K562 (cell line): ENCODE measurements around the gene PRM3. TPM values are rescaled to one million over a fixed set of nuclear protein-coding genes. Genes with fewer than 3 reads are reported as not detected.

Experiments
- ARID1B ChIP-seq: fragments of 450-650 bp; IDR thresholded peaks from 2 replicates; pipeline ENCODE4 v1.6.1; 2016; ENCODE audit warnings: antibody characterized with exemption, mild to moderate bottlenecking, inconsistent platforms
- ATF1 ChIP-seq, 2 experiments: fragments of 450-650 bp in 1 of 2; IDR thresholded peaks; 2 replicates each; pipeline ENCODE4 v1.6.1; 2016; ENCODE audit warnings: missing compliant biosample characterization in 1 of 2, missing genetic modification characterization in 1 of 2
- E2F6 ChIP-seq, 2 experiments: IDR thresholded peaks; 2 replicates each; pipeline ENCODE4 v1.6.1; 2011; ENCODE audit warnings: borderline replicate concordance in 1 of 2, control low read depth in 1 of 2, low read depth in 1 of 2, low read length in 1 of 2, mild to moderate bottlenecking in 1 of 2, mixed read lengths in 1 of 2, moderate library complexity in 1 of 2; ENCODE audit not compliant: insufficient read depth in 1 of 2, insufficient read length in 1 of 2, poor library complexity in 1 of 2, severe bottlenecking in 1 of 2; ENCODE audit errors: extremely low read depth in 1 of 2
- HNRNPH1 ChIP-seq: fragments of 200-400 bp; formaldehyde crosslinking; optimal IDR thresholded peaks from 2 replicates; pipeline ENCODE3; 2017; ENCODE audit warnings: low read depth, mild to moderate bottlenecking, low read length, moderate library complexity
- NCOA4 ChIP-seq: fragments of 450-650 bp; IDR thresholded peaks from 2 replicates; pipeline ENCODE4 v1.6.1; 2018; ENCODE audit warnings: mild to moderate bottlenecking; ENCODE audit not compliant: partially characterized antibody
- NFE2 ChIP-seq: IDR thresholded peaks from 2 replicates; pipeline ENCODE4 v1.6.1; 2014; ENCODE audit warnings: antibody characterized with exemption, low read depth
- PYGO2 ChIP-seq: fragments of 450-650 bp; IDR thresholded peaks from 2 replicates; pipeline ENCODE4 v1.6.1; 2016; ENCODE audit warnings: mild to moderate bottlenecking, missing genetic modification characterization, moderate library complexity, missing compliant biosample characterization
- RBM17 ChIP-seq: fragments of 200-400 bp; formaldehyde crosslinking; IDR thresholded peaks from 2 replicates; pipeline ENCODE4 v1.6.1; 2017; ENCODE audit warnings: low read depth, mild to moderate bottlenecking, low read length, borderline replicate concordance
- TAF9B ChIP-seq: fragments of 450-650 bp; IDR thresholded peaks from 2 replicates; pipeline ENCODE4 v1.6.1; 2018; ENCODE audit warnings: mild to moderate bottlenecking; ENCODE audit not compliant: partially characterized antibody
- ZNF175 ChIP-seq: fragments of 200-800 bp; sonication (Bioruptor generic); IDR thresholded peaks from 2 replicates; pipeline ENCODE4 v1.6.1; 2016; ENCODE audit warnings: low read depth, mild to moderate bottlenecking, missing genetic modification characterization, missing compliant biosample characterization
- ZNF354B ChIP-seq: fragments of 250-450 bp; sonication (Bioruptor Pico); IDR thresholded peaks from 2 replicates; pipeline ENCODE4 v1.4.0; 2020
- ZNF696 ChIP-seq: fragments of 250-450 bp; sonication (Bioruptor Pico); conservative IDR thresholded peaks from 2 replicates; pipeline ENCODE4 v1.4.0; 2020; ENCODE audit warnings: mild to moderate bottlenecking, moderate library complexity
- polyA plus RNA-seq, 8 experiments: library from polyadenylated mRNA; depleted of rRNA in 4 of 8; stranded (reverse) in 5 of 8; unstranded in 3 of 8; fragments of >200 nt; fragmentation: Nextera tagmentation in 2 of 8; fragmentation: Illumina TruSeq in 1 of 8; extraction: Ambion mirVana in 2 of 8; extraction: Trizol in 1 of 8; gene quantifications; 2 replicates each; pipeline versions ENCODE4 v1.2.1 to v1.2.3, GENCODE V29; 2011 to 2014; ENCODE audit warnings: inconsistent platforms in 1 of 8, missing spikeins in 1 of 8
- total RNA-seq, 7 experiments: library from RNA; depleted of rRNA in 6 of 7; stranded (reverse); fragments of >200 nt in 6 of 7; fragmentation: Illumina TruSeq in 2 of 7; extraction: Trizol in 2 of 7; gene quantifications; 2 replicates each; pipeline versions ENCODE4 v1.2.1 to v1.2.3, GENCODE V29; 2011 to 2021; ENCODE audit warnings: low replicate concordance in 1 of 7
- TF ChIP-seq, protein P1 (sequence below): fragments of 150-350 bp; conservative IDR thresholded peaks from 2 replicates; pipeline ENCODE4 v1.6.1; 2014; ENCODE audit warnings: low read length
- TF ChIP-seq, protein P2 (sequence below): fragments of 250-450 bp; sonication (Bioruptor Pico); IDR thresholded peaks from 2 replicates; pipeline ENCODE4 v1.5.0; 2021; ENCODE audit warnings: mild to moderate bottlenecking, borderline replicate concordance
- TF ChIP-seq, protein P3 (sequence below): fragments of 250-450 bp; sonication (Bioruptor Pico); IDR thresholded peaks from 2 replicates; pipeline ENCODE4 v1.8.0; 2021; ENCODE audit warnings: moderate library complexity, mild to moderate bottlenecking, inconsistent platforms

The PRM3 gene
- total and polyA plus RNA-seq, 9 of the 15 experiments (the other 6 are each of a cell fraction or from before 2014, with no cell fraction given) = not detected

DNA sequence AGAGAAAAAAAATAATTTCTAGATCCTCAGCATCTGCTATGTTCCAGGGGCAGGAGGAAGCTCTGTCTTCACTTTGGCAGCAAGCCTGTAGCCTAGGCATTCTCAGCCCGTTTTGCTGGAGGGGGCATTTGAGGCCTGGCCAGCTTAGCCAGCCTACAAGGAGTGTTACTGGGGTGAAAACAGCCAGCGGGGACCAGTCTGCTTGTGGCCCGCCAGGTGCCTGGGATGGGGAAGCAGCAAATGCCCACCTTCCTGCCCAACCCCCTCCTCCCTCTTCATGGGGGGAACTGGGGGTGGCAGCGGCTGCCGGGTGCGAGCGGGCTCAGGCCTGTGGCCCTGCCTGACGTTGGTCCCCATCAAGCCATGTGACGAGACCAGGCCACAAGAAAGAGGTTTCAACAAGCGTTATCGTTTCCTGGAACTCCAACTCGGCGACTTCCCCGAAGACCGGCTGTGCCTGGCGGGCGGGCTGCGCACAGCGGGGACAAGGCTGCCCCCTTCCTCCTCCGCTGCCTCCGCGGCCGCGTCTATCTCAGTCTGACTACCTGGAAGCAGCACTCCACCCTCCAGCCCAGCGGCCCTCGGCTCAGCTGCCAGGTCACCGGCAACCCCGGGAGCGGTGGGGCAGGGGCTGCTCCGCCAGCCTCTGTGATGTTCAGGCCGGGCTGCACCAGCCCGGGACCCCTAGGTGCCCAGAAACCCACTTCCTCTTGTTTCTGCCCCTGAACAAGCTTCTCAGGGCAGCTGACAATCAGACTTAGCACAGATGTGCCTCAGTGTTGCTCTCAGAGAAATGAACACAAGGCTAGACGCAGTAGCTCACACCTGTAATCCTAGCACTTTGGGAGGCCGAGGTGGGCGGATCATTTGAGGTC lies 40.3 kb downstream of the PRM3 start (continued):
- peak; percentile 80 to 87 for TF ChIP-seq E2F6 (IDR thresholded peaks at IDR 0.05; ENCODE audit: borderline replicate concordance in 1 of 2, extremely low read depth in 1 of 2, insufficient read depth in 1 of 2, insufficient read length in 1 of 2, low read depth in 1 of 2, low read length in 1 of 2, poor library complexity in 1 of 2, severe bottlenecking in 1 of 2)
- peak; percentile 96 for TF ChIP-seq ZNF175 (CRISPR knock-in tag)
- no peak for TF ChIP-seq RBM17
- peak; percentile 34; the same call in 1 of the 2 replicates for TF ChIP-seq ZNF354B
- no peak for TF ChIP-seq ZNF696
- no peak for TF ChIP-seq HNRNPH1
- TF ChIP-seq, protein P1, sequence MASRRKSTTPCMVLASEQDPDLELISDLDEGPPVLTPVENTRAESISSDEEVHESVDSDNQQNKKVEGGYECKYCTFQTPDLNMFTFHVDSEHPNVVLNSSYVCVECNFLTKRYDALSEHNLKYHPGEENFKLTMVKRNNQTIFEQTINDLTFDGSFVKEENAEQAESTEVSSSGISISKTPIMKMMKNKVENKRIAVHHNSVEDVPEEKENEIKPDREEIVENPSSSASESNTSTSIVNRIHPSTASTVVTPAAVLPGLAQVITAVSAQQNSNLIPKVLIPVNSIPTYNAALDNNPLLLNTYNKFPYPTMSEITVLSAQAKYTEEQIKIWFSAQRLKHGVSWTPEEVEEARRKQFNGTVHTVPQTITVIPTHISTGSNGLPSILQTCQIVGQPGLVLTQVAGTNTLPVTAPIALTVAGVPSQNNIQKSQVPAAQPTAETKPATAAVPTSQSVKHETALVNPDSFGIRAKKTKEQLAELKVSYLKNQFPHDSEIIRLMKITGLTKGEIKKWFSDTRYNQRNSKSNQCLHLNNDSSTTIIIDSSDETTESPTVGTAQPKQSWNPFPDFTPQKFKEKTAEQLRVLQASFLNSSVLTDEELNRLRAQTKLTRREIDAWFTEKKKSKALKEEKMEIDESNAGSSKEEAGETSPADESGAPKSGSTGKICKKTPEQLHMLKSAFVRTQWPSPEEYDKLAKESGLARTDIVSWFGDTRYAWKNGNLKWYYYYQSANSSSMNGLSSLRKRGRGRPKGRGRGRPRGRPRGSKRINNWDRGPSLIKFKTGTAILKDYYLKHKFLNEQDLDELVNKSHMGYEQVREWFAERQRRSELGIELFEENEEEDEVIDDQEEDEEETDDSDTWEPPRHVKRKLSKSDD = no peak
- TF ChIP-seq PYGO2 (tag) = 0 out of 2 replicates have a peak, but pooled peaks have one; percentile 17
- TF ChIP-seq, protein P2, sequence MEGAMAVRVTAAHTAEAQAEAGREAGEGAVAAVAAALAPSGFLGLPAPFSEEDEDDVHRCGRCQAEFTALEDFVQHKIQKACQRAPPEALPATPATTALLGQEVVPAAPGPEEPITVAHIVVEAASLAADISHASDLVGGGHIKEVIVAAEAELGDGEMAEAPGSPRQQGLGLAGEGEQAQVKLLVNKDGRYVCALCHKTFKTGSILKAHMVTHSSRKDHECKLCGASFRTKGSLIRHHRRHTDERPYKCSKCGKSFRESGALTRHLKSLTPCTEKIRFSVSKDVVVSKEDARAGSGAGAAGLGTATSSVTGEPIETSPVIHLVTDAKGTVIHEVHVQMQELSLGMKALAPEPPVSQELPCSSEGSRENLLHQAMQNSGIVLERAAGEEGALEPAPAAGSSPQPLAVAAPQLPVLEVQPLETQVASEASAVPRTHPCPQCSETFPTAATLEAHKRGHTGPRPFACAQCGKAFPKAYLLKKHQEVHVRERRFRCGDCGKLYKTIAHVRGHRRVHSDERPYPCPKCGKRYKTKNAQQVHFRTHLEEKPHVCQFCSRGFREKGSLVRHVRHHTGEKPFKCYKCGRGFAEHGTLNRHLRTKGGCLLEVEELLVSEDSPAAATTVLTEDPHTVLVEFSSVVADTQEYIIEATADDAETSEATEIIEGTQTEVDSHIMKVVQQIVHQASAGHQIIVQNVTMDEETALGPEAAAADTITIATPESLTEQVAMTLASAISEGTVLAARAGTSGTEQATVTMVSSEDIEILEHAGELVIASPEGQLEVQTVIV (CRISPR knock-in tag) = peak; percentile 68; the same call in 1 of the 2 replicates
- no peak for TF ChIP-seq NCOA4
- TF ChIP-seq, protein P3, sequence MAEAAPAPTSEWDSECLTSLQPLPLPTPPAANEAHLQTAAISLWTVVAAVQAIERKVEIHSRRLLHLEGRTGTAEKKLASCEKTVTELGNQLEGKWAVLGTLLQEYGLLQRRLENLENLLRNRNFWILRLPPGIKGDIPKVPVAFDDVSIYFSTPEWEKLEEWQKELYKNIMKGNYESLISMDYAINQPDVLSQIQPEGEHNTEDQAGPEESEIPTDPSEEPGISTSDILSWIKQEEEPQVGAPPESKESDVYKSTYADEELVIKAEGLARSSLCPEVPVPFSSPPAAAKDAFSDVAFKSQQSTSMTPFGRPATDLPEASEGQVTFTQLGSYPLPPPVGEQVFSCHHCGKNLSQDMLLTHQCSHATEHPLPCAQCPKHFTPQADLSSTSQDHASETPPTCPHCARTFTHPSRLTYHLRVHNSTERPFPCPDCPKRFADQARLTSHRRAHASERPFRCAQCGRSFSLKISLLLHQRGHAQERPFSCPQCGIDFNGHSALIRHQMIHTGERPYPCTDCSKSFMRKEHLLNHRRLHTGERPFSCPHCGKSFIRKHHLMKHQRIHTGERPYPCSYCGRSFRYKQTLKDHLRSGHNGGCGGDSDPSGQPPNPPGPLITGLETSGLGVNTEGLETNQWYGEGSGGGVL (CRISPR knock-in tag) = no peak; the same call in 1 of the 2 replicates
- TF ChIP-seq NFE2 = peak; percentile 44; the same call in 1 of the 2 replicates
- TF ChIP-seq ARID1B = peak; percentile 84
- TF ChIP-seq ATF1 (CRISPR knock-in tag; IDR thresholded peaks at IDR 0.05) = no peak
- peak; percentile 91 for TF ChIP-seq ATF1 (tag; IDR thresholded peaks at IDR 0.05)
- peak; percentile 81 for TF ChIP-seq TAF9B
